Lower leg skin (tissue), 3 donors: Measurements from ENCODE around the gene RFC4.

Source experiments
- POLR2A ChIP-seq, 2 donors: fragments of 450-650 bp; IDR thresholded peaks; one replicate each; pipeline ENCODE4 v1.6.1; 2016 to 2017; ENCODE audit warnings: antibody characterized with exemption in 2 of 2, mild to moderate bottlenecking in 1 of 2, moderate library complexity in 1 of 2
- TF ChIP-seq, protein P1 (sequence below), 3 donors: fragments of 450-650 bp; IDR thresholded peaks; one replicate each; pipeline ENCODE4 v1.5.1; 2016; ENCODE audit warnings: antibody characterized with exemption in 3 of 3, mild to moderate bottlenecking in 3 of 3, moderate library complexity in 2 of 3

DNA sequence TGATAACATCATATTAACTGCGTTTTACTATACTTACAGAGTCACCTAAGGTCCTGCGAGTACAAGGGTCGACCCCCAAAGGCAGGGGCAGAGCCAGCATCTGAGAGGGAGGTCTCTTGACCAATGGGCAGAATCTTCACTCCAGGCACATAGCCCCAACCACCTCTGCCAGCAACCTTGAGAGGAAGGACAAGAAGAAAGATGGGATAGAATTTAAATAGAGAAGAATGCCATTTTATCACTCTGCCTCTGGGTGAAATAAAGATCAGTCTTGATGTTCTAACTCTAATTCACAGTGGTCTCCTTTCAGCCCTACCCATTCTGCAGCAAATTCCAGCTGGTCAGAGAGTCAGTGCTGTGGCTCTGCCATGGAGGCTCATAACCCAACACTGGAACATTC is 62.6 kb downstream of the RFC4 start:
- TF ChIP-seq POLR2A (IDR thresholded peaks at IDR 0.05), result no peak
- TF ChIP-seq, protein P1, sequence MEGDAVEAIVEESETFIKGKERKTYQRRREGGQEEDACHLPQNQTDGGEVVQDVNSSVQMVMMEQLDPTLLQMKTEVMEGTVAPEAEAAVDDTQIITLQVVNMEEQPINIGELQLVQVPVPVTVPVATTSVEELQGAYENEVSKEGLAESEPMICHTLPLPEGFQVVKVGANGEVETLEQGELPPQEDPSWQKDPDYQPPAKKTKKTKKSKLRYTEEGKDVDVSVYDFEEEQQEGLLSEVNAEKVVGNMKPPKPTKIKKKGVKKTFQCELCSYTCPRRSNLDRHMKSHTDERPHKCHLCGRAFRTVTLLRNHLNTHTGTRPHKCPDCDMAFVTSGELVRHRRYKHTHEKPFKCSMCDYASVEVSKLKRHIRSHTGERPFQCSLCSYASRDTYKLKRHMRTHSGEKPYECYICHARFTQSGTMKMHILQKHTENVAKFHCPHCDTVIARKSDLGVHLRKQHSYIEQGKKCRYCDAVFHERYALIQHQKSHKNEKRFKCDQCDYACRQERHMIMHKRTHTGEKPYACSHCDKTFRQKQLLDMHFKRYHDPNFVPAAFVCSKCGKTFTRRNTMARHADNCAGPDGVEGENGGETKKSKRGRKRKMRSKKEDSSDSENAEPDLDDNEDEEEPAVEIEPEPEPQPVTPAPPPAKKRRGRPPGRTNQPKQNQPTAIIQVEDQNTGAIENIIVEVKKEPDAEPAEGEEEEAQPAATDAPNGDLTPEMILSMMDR (IDR thresholded peaks at IDR 0.05), result no peak
